ENCODE measurements around the gene HM13. TPM values are rescaled to one million over a fixed set of nuclear protein-coding genes. Genes with fewer than 3 reads are reported as not detected.

Gene HM13
- total and polyA plus RNA-seq, 9 of the 15 experiments (the other 6 are each of a cell fraction or from before 2014, with no cell fraction given): 7.7 to 136 (median 74.5) TPM

- Histone ChIP-seq H3K79me2 (ENCODE audit: control insufficient read depth, insufficient read depth, low read length) (peaks cover 35% of the 10 kb centered on the region), H3K4me2 (ENCODE audit: insufficient read depth, low read length) (peak overlapping the region; percentile 98), H3K4me1 (replicated peaks in 1 of 2; ENCODE audit: control insufficient read depth in 2 of 2, insufficient read depth in 2 of 2, low read length in 2 of 2) (peaks cover 46 to 72% of the 10 kb centered on the region in 2 experiments), H3K4me3 (peak overlapping the region; percentile 94), H3K27me3 (ENCODE audit: control insufficient read depth in 2 of 2, insufficient read depth in 2 of 2, low read length in 2 of 2) (no peaks in the 10 kb centered on the region), H3K9me3 (replicated peaks; ENCODE audit: control insufficient read depth, insufficient read depth, low read depth, low read length) (no peaks in the 10 kb centered on the region), H4K20me1 (replicated peaks; ENCODE audit: control insufficient read depth, insufficient read depth, low read length) (no peaks in the 10 kb centered on the region; the same call in 1 of the 2 replicates), H3K9me1 (ENCODE audit: control insufficient read depth, insufficient read depth, low read length) (no peaks in the 10 kb centered on the region), H2AFZ (ENCODE audit: low read depth, low read length) (peak overlapping the region; percentile 70), H3K36me3 (ENCODE audit: control insufficient read depth, insufficient read depth, low read length) (peaks cover 14% of the 10 kb centered on the region; the same call in 1 of the 3 replicates), H3K27ac (ENCODE audit: extremely low read depth, low read depth, low read length) (peak overlapping the region; percentile 85), H3K9ac (ENCODE audit: insufficient read depth in 1 of 2, low read depth in 2 of 2, low read length in 2 of 2) (peak overlapping the region; percentile 27 to 85)
- DNase-seq (ENCODE audit: extremely low read depth in 1 of 4, low spot score in 3 of 4) (peak; percentile 73 to 82 (median 76)), FAIRE-seq (no peak), ATAC-seq (peak; percentile 16)
- in situ Hi-C loops (cut with MboI) (no loop called here), intact Hi-C loops (cut with micrococcal nuclease) (no loop called here)
- ChIA-PET POLR2A (interaction anchor here (1.0 to 7.6 kb wide), 7 partner anchors 31 to 198 kb away, joined by 3 to 107 read pairs (median 10); no protein-coding TSS in a partner anchor), CTCF (ENCODE audit: low intra/inter-chr PET ratio) (interaction anchor here (9.1 kb wide), 1 partner anchor 47 kb away, joined by 304 read pairs; no protein-coding TSS in a partner anchor)
- BruUV-seq (replicated peaks): no TSS peak
- whole genome bisulfite sequencing (ENCODE audit: insufficient coverage, low coverage, missing lambda C conversion rate): 6% methylated on average over 43 of the region's 45 CpGs
- TF ChIP-seq SIX5 (IDR thresholded peaks at IDR 0.05; ENCODE audit: borderline replicate concordance in 1 of 2, insufficient read depth in 1 of 2, low read depth in 1 of 2, low read length in 2 of 2) (no peak), THRAP3 (IDR thresholded peaks at IDR 0.05; ENCODE audit: borderline replicate concordance) (no peak), SMARCA5 (IDR thresholded peaks at IDR 0.05) (no peak), CEBPZ (IDR thresholded peaks at IDR 0.05; ENCODE audit: borderline replicate concordance, low read depth, low read length) (no peak), ZC3H4 (CRISPR knock-in tag; IDR thresholded peaks at IDR 0.05; ENCODE audit: borderline replicate concordance) (no peak), TCFL5 (CRISPR knock-in tag; conservative IDR thresholded peaks at IDR 0.05) (no peak), TCF7L2 (IDR thresholded peaks at IDR 0.05; ENCODE audit: low read depth, low read length) (no peak), ZNF57 (CRISPR knock-in tag; IDR thresholded peaks at IDR 0.05) (no peak), AFF1 (IDR thresholded peaks at IDR 0.05; ENCODE audit: low read depth in 1 of 2, partially characterized antibody in 2 of 2) (no peak), RFX7 (CRISPR knock-in tag; IDR thresholded peaks at IDR 0.05) (no peak), LARP7 (IDR thresholded peaks at IDR 0.05) (no peak), MTA3 (IDR thresholded peaks at IDR 0.05; ENCODE audit: borderline replicate concordance) (peak; percentile 74; the same call in 1 of the 2 replicates), MAFG (tag; conservative IDR thresholded peaks at IDR 0.05) (no peak), NCOA1 (IDR thresholded peaks at IDR 0.05; ENCODE audit: low read depth) (no peak), DACH1 (IDR thresholded peaks at IDR 0.05; ENCODE audit: partially characterized antibody) (peak; percentile 64)
Observed at GRCh38 chr20:31608251-31608945, 94.2 kb downstream of the HM13 start.
